BE2C (cell line): ENCODE data around the gene TCF7L1.

Source experiments
- DNase-seq: peaks from one replicate; pipeline ENCODE4 v3.0.0-alpha.2; 2020
- H3K27me3 ChIP-seq: fragments of 250-450 bp; sonication (Bioruptor Pico); 2 replicates; pipeline ENCODE4 v1.5.1; 2020; ENCODE audit warnings: mild to moderate bottlenecking
- H3K36me3 ChIP-seq: fragments of 250-450 bp; sonication (Bioruptor Pico); 2 replicates; pipeline ENCODE4 v1.5.1; 2020; ENCODE audit warnings: mild to moderate bottlenecking
- H3K4me1 ChIP-seq: fragments of 250-450 bp; sonication (Bioruptor Pico); 2 replicates; pipeline ENCODE4 v1.5.1; 2020
- H3K4me3 ChIP-seq: 2 replicates; pipeline ENCODE4 v1.5.1; 2011; ENCODE audit warnings: low read depth, low read length
- H3K9me3 ChIP-seq: fragments of 250-450 bp; sonication (Bioruptor Pico); 2 replicates; pipeline ENCODE4 v1.5.1; 2020
- CTCF ChIP-seq: IDR thresholded peaks from 2 replicates; pipeline ENCODE4 v1.5.1; 2012; ENCODE audit warnings: mild to moderate bottlenecking, low read depth, low read length

TCF7L1 gene

GRCh38 chr2:85185431-85185940 is 52.3 kb downstream of the TCF7L1 start:
- Histone ChIP-seq H3K9me3 (no peaks in the 10 kb centered on the region), H3K4me3 (no peak overlapping the region), H3K36me3 (no peaks in the 10 kb centered on the region), H3K27me3 (no peaks in the 10 kb centered on the region), H3K4me1 (no peaks in the 10 kb centered on the region)
- no peak for DNase-seq
- no peak for TF ChIP-seq CTCF

GRCh38 chr2:85187069-85187468 is 53.9 kb downstream of the TCF7L1 start:
- no peak for TF ChIP-seq CTCF
- Histone ChIP-seq H3K4me3 (no peak overlapping the region), H3K27me3 (no peaks in the 10 kb centered on the region), H3K36me3 (no peaks in the 10 kb centered on the region), H3K9me3 (no peaks in the 10 kb centered on the region), H3K4me1 (no peaks in the 10 kb centered on the region)
- no peak for DNase-seq

GRCh38 chr2:85188852-85189251 is 55.7 kb downstream of the TCF7L1 start:
- Histone ChIP-seq H3K4me3 (no peak overlapping the region), H3K4me1 (no peaks in the 10 kb centered on the region), H3K9me3 (no peaks in the 10 kb centered on the region), H3K27me3 (no peaks in the 10 kb centered on the region), H3K36me3 (no peaks in the 10 kb centered on the region)
- no peak for DNase-seq
- TF ChIP-seq CTCF: no peak

- H3K4me1 ChIP-seq: no peaks in the 10 kb centered on the region
- H3K4me3 ChIP-seq: no peak overlapping the region
- no peaks in the 10 kb centered on the region for H3K36me3 ChIP-seq
- TF ChIP-seq CTCF: no peak
- no peaks in the 10 kb centered on the region for H3K9me3 ChIP-seq
- no peaks in the 10 kb centered on the region for H3K27me3 ChIP-seq
- no peak for DNase-seq
Measured at GRCh38 chr2:85189606-85190270, 56.5 kb downstream of the TCF7L1 start.

- Histone ChIP-seq H3K9me3 (no peaks in the 10 kb centered on the region), H3K27me3 (no peaks in the 10 kb centered on the region), H3K4me3 (no peak overlapping the region), H3K4me1 (no peaks in the 10 kb centered on the region), H3K36me3 (no peaks in the 10 kb centered on the region)
- TF ChIP-seq CTCF: no peak
- DNase-seq: no peak
Measured at GRCh38 chr2:85191157-85191556, 58.0 kb downstream of the TCF7L1 start.

GRCh38 chr2:85194780-85195480 is 61.7 kb downstream of the TCF7L1 start:
- Histone ChIP-seq H3K4me3 (no peak overlapping the region), H3K4me1 (no peaks in the 10 kb centered on the region), H3K27me3 (no peaks in the 10 kb centered on the region), H3K9me3 (no peaks in the 10 kb centered on the region), H3K36me3 (no peaks in the 10 kb centered on the region)
- no peak for DNase-seq
- TF ChIP-seq CTCF: no peak
